ENCODE measurements around the gene TMEM25.
"Not testable (repeated sequence)": the region's sequence is repeated elsewhere in the genome, so short reads cannot be mapped to it uniquely, and the experiment has no call there.

The TMEM25 gene

DNA sequence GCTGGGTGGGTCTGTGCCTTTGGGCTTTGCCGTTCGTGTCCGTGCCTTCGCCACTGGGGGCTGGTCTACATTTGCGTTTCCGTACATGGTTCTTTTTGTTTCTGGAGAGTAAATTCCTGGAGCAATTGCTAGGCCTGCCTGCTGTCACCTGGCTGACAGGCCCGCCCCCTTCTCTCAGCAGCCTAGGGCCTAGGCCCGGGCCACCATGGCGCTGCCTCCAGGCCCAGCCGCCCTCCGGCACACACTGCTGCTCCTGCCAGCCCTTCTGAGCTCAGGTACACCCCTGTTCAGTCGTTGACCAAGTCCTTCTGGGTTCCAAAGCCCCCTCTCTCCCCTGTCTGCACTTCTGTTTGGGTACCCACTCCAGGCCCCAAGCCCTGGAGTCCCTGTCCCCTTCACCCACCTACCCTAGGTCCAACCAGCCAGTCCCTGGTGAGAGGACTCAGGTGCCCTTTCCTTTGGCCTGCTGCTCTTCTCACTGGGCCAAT, 649 bp downstream of the TMEM25 start:
- FAIRE-seq (no peak), DNase-seq (ENCODE audit: extremely low spot score, insufficient read length, low read depth) (no peak)

GRCh38 chr11:118532091-118532490, 1.1 kb downstream of the TMEM25 start:
- FAIRE-seq = no peak
- DNase-seq (ENCODE audit: extremely low spot score, insufficient read length, low read depth) = no peak

GRCh38 chr11:118532852-118533768, 2.1 kb downstream of the TMEM25 start:
- FAIRE-seq (no peak), DNase-seq (ENCODE audit: extremely low spot score, insufficient read length, low read depth) (no peak)

- FAIRE-seq (no peak), DNase-seq (ENCODE audit: extremely low spot score, insufficient read length, low read depth) (no peak)
Observed at GRCh38 chr11:118533769-118534729, 3.1 kb downstream of the TMEM25 start.

GRCh38 chr11:118535261-118535660, 4.3 kb downstream of the TMEM25 start:
- FAIRE-seq (no peak), DNase-seq (ENCODE audit: extremely low spot score, insufficient read length, low read depth) (no peak)

- no peak for DNase-seq (ENCODE audit: extremely low spot score, insufficient read length, low read depth)
- FAIRE-seq = no peak
Observed at GRCh38 chr11:118536726-118537125, 5.7 kb downstream of the TMEM25 start.

DNA sequence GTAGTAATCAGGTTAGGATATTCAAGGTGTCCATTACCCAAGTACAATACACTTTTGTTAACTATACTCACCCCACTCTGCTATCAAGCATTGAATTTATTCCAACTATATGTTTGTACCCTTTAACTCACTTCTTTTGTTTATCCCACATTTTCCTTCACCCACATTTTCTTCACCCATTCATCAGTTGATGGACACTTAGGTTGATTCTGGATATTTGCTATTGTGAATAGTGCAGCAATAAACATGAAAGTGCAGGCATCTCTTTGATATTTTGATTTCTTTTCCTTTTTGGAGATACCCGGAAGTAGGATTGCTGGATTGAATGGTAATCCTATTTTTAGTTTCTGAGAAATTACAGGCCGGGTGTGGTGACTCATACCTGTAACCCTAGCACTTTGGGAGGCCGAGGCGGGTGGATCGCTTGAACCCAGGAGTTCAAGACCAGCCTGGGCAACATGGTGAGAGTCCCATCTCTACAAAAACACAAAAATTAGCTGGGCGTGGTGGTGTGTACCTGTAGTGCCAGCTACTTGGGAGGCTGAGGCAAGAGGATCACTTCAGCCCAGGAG, 6.5 kb downstream of the TMEM25 start:
- FAIRE-seq (no peak), DNase-seq (ENCODE audit: extremely low spot score, insufficient read length, low read depth) (no peak)

DNA sequence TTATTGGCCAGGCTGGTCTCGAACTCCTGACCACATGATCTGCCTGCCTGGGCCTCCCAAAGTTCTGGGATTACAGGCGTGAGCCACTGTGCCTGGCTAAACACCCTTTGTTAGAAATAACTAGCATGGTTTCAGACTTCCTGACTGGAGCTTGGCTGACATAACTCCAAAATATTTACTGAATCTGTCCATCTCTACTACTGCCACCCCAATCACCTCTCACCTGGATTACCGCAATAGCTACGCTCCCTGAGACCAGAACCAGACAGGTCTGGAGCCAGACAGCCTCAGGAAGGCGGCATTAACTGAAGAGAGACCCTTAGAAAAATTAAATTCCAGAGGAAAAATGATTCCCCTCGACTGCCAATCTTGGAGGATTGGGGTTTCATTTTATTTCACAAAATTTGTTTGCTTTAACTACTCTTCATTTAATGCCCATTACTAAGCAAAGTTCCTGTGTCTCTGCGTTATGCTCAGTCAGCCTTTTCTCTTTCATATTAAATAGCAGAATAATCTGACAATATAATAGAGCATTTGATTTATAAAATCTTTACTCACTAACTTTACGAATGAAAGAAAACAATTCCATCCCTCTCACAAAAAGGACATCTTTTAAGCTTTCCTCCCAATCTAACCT, 13.1 kb downstream of the TMEM25 start:
- no peak for DNase-seq (ENCODE audit: extremely low spot score, insufficient read length, low read depth)
- FAIRE-seq = no peak

- no peak for DNase-seq (ENCODE audit: extremely low spot score, insufficient read length, low read depth)
- no peak for FAIRE-seq
Observed at GRCh38 chr11:118544647-118545010, 13.6 kb downstream of the TMEM25 start.

- no peak for DNase-seq (ENCODE audit: extremely low spot score, insufficient read length, low read depth)
- FAIRE-seq = no peak
Observed at GRCh38 chr11:118545533-118545932, 14.5 kb downstream of the TMEM25 start.

- DNase-seq (ENCODE audit: extremely low spot score, insufficient read length, low read depth) = no peak
- FAIRE-seq = no peak
Observed at GRCh38 chr11:118547132-118547531, 16.1 kb downstream of the TMEM25 start.

GRCh38 chr11:118552341-118552740, 21.3 kb downstream of the TMEM25 start:
- FAIRE-seq = no peak
- DNase-seq (ENCODE audit: extremely low spot score, insufficient read length, low read depth) = no peak

- no peak for FAIRE-seq
Observed at GRCh38 chr11:118560806-118561205, 29.8 kb downstream of the TMEM25 start.

DNA sequence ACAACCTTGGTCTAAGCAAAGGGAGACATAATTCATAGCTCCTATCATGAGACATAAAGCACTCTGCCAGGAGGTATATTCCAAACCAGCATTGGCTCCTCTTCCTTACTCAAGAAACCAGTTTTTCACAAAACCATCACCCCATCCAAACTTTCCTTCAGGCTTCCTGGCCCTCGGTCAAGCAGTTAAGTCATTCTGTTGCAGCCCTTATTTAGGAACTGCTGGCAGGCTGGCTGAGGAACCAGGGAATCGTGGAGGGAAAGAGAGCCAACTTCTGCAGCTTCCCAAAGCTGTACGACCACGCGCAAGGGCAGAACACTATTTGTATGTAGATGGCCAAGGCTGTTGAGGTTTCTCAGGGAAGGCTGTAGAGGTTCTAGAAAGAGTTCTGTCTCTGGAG, 34.1 kb downstream of the TMEM25 start:
- DNase-seq (ENCODE audit: extremely low spot score, insufficient read length, low read depth) (no peak), FAIRE-seq (no peak)

More at GRCh38 chr11:118560806-118561205, 29.8 kb downstream of the TMEM25 start:
- DNase-seq (ENCODE audit: extremely low spot score, insufficient read length, low read depth) = no peak

- no peak for FAIRE-seq
- no peak for DNase-seq (ENCODE audit: extremely low spot score, insufficient read length, low read depth)
Observed at GRCh38 chr11:118569670-118570069, 38.7 kb downstream of the TMEM25 start.

DNA sequence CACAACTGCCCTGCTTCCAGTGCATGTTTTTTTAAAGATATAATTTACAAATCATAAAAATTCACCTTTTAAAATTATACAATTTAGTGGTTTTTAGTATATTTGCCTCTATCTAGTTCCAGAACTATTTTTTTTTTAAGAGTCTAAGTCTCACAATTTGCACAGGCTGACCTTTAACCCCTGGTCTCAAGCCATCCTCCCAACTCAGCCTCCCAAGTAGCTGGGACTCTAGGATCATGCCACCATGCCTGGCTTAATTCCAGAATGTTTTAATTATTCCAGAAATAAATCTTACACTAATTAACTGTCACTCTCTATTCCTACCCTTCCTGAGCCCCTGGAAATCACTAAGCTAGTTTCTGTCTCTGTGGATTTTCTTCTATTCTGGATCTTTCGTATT, 39.8 kb downstream of the TMEM25 start:
- FAIRE-seq (no peak), DNase-seq (ENCODE audit: extremely low spot score, insufficient read length, low read depth) (no peak)

DNA sequence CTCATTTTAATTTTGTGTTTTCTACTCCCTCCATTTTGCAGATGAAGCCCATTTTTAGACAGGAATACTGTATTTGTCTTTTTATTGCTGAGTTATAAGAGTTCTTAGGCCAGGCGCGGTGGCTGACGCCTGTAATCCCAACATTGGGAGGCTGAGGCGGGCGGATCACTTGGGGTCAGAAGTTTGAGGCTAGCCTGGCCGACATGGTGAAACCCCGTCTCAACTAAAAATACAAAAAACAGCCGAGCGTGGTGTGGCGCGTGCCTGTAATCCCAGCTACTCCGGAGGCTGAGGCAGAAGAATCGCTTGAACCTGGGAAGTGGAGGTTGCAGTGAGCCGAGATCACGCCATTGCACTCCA, 40.7 kb downstream of the TMEM25 start:
- FAIRE-seq; DNase-seq (ENCODE audit: extremely low spot score, insufficient read length, low read depth): not testable (repeated sequence)

GRCh38 chr11:118572061-118572980, 41.3 kb downstream of the TMEM25 start, which contains the start of gene ARCN1:
Gene ARCN1, plus strand, starts transcription at chr11:118572409. Its CDS starts 139 bp downstream, at chr11:118572548.
- DNase-seq (ENCODE audit: extremely low spot score, insufficient read length, low read depth) = peak; percentile 76
- peak; percentile 76 for FAIRE-seq
